Measurements from ENCODE around the gene HEATR5A. TPM values are rescaled to one million over a fixed set of nuclear protein-coding genes. Genes with fewer than 3 reads are reported as not detected.

HEATR5A gene
- total RNA-seq, 2 experiments from 2014 or later: 8.5 to 9.4 TPM

DNA sequence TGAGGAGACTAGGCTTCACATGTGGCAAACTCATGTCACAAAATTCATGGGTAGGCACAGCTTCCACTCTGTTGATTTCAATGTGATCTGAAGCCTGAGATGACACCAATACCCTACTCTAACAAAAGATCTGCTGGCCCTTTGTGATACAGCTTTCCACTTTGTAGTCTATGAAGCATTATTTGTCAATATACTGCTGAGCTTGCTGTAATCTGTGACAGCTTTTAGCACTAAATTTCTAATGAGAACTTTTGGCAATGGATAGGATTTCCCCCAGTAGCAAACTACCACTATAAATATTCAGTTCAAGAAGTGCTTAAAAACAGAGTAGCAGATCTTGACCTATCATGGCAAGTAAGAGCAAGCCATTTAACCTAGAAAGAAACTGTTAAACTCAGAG, 5.6 kb upstream of the HEATR5A start:
- intact Hi-C loops (cut with DNase I, micrococcal nuclease): loop anchor here (10.0 kb wide), 2 partner anchors 151 to 221 kb away; partner anchors contain the start of gene HECTD1 (in 1 of the 2)
- no peaks in the 10 kb centered on the region for H3K9me3 Mint-ChIP-seq (ENCODE audit: low read depth)
- no peaks in the 10 kb centered on the region for H3K27me3 Mint-ChIP-seq
- peaks cover 25% of the 10 kb centered on the region for H3K4me1 Mint-ChIP-seq
- no peak overlapping the region for H3K27ac Mint-ChIP-seq
- H3K4me3 Mint-ChIP-seq: no peak overlapping the region
- ChIA-PET POLR2A (no interaction called here), CTCF (interaction anchor here (1.0 kb wide), 1 partner anchor 24 kb away, joined by 3 read pairs; no protein-coding TSS in a partner anchor)
- DNase-seq: no peak
- peaks cover 3% of the 10 kb centered on the region for H3K36me3 Mint-ChIP-seq (ENCODE audit: low read depth)
- no peak for ATAC-seq

DNA sequence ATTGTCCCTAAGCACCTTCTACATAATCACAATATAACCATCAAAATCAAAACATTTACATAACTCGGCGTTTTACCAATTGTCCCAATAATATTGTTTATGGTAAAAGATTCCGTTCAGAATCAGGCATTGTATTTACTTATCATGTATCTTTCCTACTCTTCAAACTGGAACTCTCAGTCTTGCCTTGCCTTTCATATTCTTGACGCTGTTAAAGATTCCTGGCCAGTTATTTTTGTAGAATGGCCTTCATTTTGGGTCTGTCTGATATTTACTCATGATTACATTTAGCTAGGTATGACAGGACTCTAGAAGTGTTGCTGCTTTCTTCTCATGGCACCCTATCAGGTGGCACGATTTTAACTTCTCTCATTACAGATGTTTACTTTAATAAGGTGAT, 850 bp upstream of the HEATR5A start:
- ChIA-PET POLR2A (interaction anchor here (0.5 to 2.0 kb wide), 3 partner anchors 33 to 256 kb away, joined by 4 to 9 read pairs (median 6); partner anchors contain the start of gene DTD2), CTCF (interaction anchor here (1.0 to 3.0 kb wide), 8 partner anchors 11 to 295 kb away, joined by 3 to 19 read pairs (median 5); partner anchors contain the start of gene DTD2)
- Mint-ChIP-seq H3K27ac (peak overlapping the region; percentile 88), H3K9me3 (ENCODE audit: low read depth) (no peaks in the 10 kb centered on the region), H3K4me1 (peaks cover 25% of the 10 kb centered on the region), H3K4me3 (peak overlapping the region; percentile 94), H3K27me3 (peaks cover 3% of the 10 kb centered on the region), H3K36me3 (ENCODE audit: low read depth) (peaks cover 1% of the 10 kb centered on the region)
- no peak for ATAC-seq
- no peak for DNase-seq
- intact Hi-C loops (cut with DNase I, micrococcal nuclease): loop anchor here (1.0 to 10.0 kb wide), 4 partner anchors 36 to 427 kb away; partner anchors contain the start of genes DTD2 (in 1 of the 2) and HECTD1 (in 1 of the 2)

DNA sequence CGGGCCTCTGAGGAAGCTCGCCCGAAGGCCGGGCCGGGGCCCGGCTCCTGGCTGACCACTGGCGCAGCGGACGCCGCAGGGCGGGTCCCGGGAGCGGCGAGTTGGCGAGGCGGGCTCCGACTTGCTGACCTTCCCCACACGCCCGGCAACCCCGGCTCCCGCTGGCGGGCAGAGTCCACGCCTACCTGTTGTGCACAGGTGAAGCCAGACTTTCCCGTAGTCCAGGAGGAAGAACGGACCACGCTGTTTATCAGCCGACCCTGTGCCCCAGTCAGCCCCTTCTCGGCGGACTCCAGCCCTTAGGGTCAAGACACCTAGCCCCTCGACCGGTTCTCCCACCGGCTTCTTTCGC, 407 bp downstream of the HEATR5A start:
- ChIA-PET POLR2A (interaction anchor here (0.9 to 2.0 kb wide), 5 partner anchors 20 to 213 kb away, joined by 3 to 9 read pairs (median 4); partner anchors contain the start of genes DTD2 and NUBPL), CTCF (interaction anchor here (1.0 to 3.0 kb wide), 12 partner anchors 8 to 294 kb away, joined by 3 to 19 read pairs (median 4); partner anchors contain the start of gene DTD2)
- no peak for ATAC-seq
- H3K27me3 Mint-ChIP-seq: peaks cover 3% of the 10 kb centered on the region
- peaks cover 25% of the 10 kb centered on the region for H3K4me1 Mint-ChIP-seq
- DNase-seq: peak; percentile 23
- peak overlapping the region; percentile 94 for H3K4me3 Mint-ChIP-seq
- H3K9me3 Mint-ChIP-seq (ENCODE audit: low read depth): no peaks in the 10 kb centered on the region
- intact Hi-C loops (cut with DNase I, micrococcal nuclease): loop anchor here (1.0 to 10.0 kb wide), 10 partner anchors 31 to 783 kb away; partner anchors contain the start of genes DTD2 (in 2 of the 2), HECTD1 (in 2 of the 2), NUBPL (in 1 of the 2) and RNU6-8 (in 1 of the 2)
- peaks cover 1% of the 10 kb centered on the region for H3K36me3 Mint-ChIP-seq (ENCODE audit: low read depth)
- H3K27ac Mint-ChIP-seq: no peak overlapping the region

DNA sequence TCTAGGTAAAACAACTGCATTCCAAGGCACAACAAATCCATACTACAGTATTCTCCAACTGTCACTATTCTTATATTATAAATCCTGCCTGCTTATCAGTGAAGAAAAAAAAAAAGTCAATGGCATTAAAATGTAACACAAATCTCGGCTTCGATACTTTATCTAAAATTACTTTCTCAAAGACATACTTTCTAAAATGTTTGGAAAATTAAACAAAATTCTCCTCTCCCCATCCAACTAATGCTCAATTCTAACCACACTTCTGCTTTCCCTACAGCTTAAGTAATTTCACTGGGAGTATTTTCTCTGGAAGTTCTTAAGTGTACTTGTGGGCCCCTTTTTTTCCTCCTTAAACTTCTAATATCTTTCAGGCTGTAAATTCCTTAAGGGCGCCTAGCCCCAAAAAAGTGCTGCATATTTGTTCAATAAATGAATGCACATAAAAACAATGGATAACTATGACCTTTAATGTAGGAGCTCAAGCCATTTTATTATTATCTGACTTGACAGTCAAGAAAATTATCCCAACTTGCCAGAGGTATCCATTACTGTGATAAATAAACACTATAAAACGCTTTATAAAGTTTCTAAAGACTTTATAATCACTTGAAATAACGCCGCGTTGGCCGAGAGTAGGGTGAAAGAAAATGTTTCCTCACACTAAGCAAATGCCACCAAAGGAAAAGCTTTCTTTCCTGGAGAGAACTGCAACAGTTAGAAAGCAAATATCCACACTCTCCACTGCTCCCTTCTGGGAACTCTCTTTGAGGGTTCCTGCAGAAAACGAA, 977 bp downstream of the HEATR5A start:
- ChIA-PET CTCF (interaction anchor here (0.7 to 3.0 kb wide), 6 partner anchors 12 to 43 kb away, joined by 3 to 19 read pairs (median 4); partner anchors contain the start of gene DTD2), POLR2A (interaction anchor here (0.7 to 1.5 kb wide), 3 partner anchors 19 to 213 kb away, joined by 3 to 7 read pairs (median 4); no protein-coding TSS in a partner anchor)
- H3K27me3 Mint-ChIP-seq: peaks cover 3% of the 10 kb centered on the region
- H3K4me1 Mint-ChIP-seq: peaks cover 27% of the 10 kb centered on the region
- peak overlapping the region; percentile 94 for H3K4me3 Mint-ChIP-seq
- DNase-seq (no peak), ATAC-seq (no peak)
- no peaks in the 10 kb centered on the region for H3K9me3 Mint-ChIP-seq (ENCODE audit: low read depth)
- peak overlapping the region; percentile 26 for H3K27ac Mint-ChIP-seq
- intact Hi-C loops (cut with DNase I, micrococcal nuclease): no loop called here
- H3K36me3 Mint-ChIP-seq (ENCODE audit: low read depth): peaks cover 1% of the 10 kb centered on the region

DNA sequence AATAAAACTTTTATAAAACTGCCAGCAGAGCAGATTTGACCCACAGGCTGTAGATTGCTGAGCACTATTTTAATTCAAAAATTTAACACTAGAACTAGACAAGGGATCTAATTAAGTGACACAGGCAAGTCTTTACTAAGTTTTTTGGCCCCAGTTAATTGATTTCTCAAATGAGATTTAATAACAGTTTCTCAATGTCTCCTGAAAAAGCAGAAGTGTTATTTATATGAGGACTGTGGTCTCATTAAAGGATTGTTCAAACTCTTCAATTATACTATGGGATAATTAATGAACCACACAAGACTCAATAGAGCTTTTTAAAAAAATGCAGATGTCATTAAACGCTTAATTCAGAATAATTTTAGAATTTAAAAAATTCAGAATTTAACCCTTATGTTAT, 1.9 kb downstream of the HEATR5A start:
- no peak overlapping the region for H3K27ac Mint-ChIP-seq
- H3K9me3 Mint-ChIP-seq (ENCODE audit: low read depth): no peaks in the 10 kb centered on the region
- H3K36me3 Mint-ChIP-seq (ENCODE audit: low read depth): peaks cover 1% of the 10 kb centered on the region
- CTCF ChIA-PET: interaction anchor here (0.7 to 3.0 kb wide), 5 partner anchors 13 to 585 kb away, joined by 3 to 19 read pairs (median 3); no protein-coding TSS in a partner anchor
- POLR2A ChIA-PET: interaction anchor here (0.6 to 0.7 kb wide), 2 partner anchors 25 to 28 kb away, joined by 3 to 7 read pairs; no protein-coding TSS in a partner anchor
- intact Hi-C loops (cut with DNase I, micrococcal nuclease): no loop called here
- ATAC-seq: no peak
- DNase-seq: no peak
- H3K4me1 Mint-ChIP-seq: peaks cover 33% of the 10 kb centered on the region
- H3K27me3 Mint-ChIP-seq: peaks cover 3% of the 10 kb centered on the region
- no peak overlapping the region for H3K4me3 Mint-ChIP-seq

DNA sequence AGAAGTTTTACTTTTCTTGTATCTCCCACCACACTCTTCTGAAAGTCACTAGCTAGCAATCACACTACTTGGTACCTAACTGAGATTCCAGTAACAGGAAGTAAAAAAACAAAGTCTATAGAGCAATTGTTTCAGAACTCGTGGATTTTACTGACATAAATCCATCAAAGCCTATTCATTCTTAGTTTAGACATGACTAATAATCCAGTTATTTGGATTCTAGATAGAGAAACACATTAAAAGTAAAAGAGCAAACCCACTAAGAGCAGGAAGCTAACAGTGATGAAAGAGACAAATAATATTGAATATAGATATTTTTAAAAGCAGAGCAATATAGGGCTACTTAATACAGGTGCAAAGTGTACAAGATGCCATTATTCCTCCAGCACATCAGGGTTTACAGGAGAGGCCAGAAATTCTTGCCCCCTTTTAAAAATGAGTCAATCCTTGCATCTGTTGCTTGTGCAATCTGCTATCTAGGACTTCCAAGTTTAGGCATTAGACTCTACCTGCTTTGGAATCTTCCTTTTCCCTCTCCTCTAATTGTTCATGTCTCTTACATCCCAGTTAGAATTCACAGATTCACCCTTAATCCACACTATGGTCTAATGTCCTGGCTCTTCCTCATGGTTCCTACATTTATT, 6.0 kb downstream of the HEATR5A start:
- intact Hi-C loops (cut with DNase I, micrococcal nuclease): no loop called here
- ChIA-PET CTCF (no interaction called here), POLR2A (no interaction called here)
- H3K36me3 Mint-ChIP-seq (ENCODE audit: low read depth): peaks cover 1% of the 10 kb centered on the region
- no peak overlapping the region for H3K27ac Mint-ChIP-seq
- peaks cover 2% of the 10 kb centered on the region for H3K27me3 Mint-ChIP-seq
- H3K4me1 Mint-ChIP-seq: peaks cover 19% of the 10 kb centered on the region
- ATAC-seq (peak; percentile 49), DNase-seq (no peak)
- H3K4me3 Mint-ChIP-seq: no peak overlapping the region
- H3K9me3 Mint-ChIP-seq (ENCODE audit: low read depth): no peaks in the 10 kb centered on the region

DNA sequence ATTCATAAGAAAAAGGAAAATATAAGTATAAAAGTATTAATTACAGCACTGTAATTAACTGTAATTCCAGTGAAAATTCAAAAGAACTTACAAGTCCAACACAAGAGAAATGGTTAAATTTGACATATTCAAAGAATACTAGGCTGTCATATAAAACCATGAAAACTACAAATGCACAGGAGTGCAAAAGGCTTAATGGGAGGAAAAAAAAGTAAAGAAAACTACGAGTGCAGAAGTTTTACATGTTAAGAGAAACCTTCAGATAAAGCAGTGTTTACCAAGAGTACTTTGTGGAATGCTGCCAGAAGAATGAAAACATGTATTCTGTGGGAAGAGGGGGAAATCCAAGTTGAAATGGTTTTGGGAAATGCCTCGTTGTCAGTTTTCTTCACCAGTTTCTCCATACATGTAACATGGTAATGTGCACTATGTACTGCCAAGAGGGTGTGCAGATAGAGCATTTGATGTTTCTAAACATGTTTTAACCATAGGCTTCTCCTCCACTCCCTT, 9.1 kb downstream of the HEATR5A start:
- intact Hi-C loops (cut with DNase I, micrococcal nuclease): no loop called here
- no peaks in the 10 kb centered on the region for H3K9me3 Mint-ChIP-seq (ENCODE audit: low read depth)
- ChIA-PET POLR2A (no interaction called here), CTCF (interaction anchor here (1.6 kb wide), 1 partner anchor 9 kb away, joined by 5 read pairs; the partner anchor contains the start of gene HEATR5A)
- H3K27ac Mint-ChIP-seq: no peak overlapping the region
- peaks cover 11% of the 10 kb centered on the region for H3K4me1 Mint-ChIP-seq
- no peaks in the 10 kb centered on the region for H3K36me3 Mint-ChIP-seq (ENCODE audit: low read depth)
- ATAC-seq: no peak
- H3K4me3 Mint-ChIP-seq: no peak overlapping the region
- no peaks in the 10 kb centered on the region for H3K27me3 Mint-ChIP-seq
- DNase-seq: no peak

DNA sequence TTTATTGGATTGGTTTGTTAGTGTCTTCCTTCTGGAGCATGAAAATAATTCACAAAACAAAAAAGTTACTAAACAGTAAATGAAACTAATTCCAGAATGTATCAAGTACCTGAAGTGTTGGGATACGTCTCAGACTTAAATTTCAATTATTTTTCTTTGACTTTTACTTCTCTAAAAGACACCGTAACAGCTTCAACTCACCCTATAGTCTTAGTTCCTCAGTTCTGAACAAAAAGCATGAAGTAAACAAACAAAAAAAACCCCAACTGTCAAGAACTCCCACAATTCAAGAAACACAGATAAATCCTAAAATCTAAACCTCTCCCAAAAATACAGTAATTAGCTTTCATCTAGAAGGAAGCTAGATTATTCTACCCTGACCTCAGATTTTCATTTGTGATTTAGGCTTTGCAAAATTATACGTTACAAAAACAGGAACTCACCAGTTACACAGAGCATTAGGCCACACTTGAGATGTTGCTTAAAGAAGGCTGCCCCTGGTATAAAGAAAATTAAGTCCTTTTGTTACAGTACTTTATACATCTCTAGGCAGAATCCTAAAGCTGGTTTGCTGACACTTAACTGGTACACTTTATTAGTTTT, 10.2 kb downstream of the HEATR5A start:
- intact Hi-C loops (cut with DNase I, micrococcal nuclease): no loop called here
- Mint-ChIP-seq H3K9me3 (ENCODE audit: low read depth) (no peaks in the 10 kb centered on the region), H3K27me3 (no peaks in the 10 kb centered on the region), H3K27ac (no peak overlapping the region), H3K36me3 (ENCODE audit: low read depth) (no peaks in the 10 kb centered on the region), H3K4me1 (peaks cover 11% of the 10 kb centered on the region), H3K4me3 (no peak overlapping the region)
- POLR2A ChIA-PET: no interaction called here
- no peak for DNase-seq
- CTCF ChIA-PET: interaction anchor here (1.0 to 1.6 kb wide), 2 partner anchors 11 to 40 kb away, joined by 5 to 6 read pairs; partner anchors contain the start of gene HEATR5A
- ATAC-seq: no peak

DNA sequence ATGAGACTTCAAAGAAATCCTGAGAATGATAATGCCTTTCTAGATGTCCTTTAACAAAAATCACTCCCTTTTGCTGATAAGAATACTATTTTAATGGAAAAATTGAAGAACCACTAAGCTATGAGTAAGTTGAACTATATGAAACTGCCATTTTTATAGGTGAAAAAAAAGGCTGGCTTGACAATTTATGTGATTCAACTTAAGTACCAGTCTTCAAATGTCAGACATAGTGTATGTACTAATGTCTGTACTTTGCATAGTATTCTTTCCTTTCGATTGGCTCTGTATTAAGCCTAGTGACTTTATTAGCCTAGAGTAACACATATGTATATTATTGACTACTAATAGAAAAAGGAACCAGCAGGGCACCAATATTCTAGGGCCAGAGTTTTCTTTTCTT, 11.9 kb downstream of the HEATR5A start:
- DNase-seq (no peak), ATAC-seq (peak; percentile 49)
- no peaks in the 10 kb centered on the region for H3K9me3 Mint-ChIP-seq (ENCODE audit: low read depth)
- POLR2A ChIA-PET: no interaction called here
- CTCF ChIA-PET: interaction anchor here (0.7 kb wide), 1 partner anchor 19 kb away, joined by 3 read pairs; no protein-coding TSS in a partner anchor
- peaks cover 3% of the 10 kb centered on the region for H3K4me1 Mint-ChIP-seq
- H3K27ac Mint-ChIP-seq: no peak overlapping the region
- intact Hi-C loops (cut with DNase I, micrococcal nuclease): no loop called here
- H3K27me3 Mint-ChIP-seq: no peaks in the 10 kb centered on the region
- no peaks in the 10 kb centered on the region for H3K36me3 Mint-ChIP-seq (ENCODE audit: low read depth)
- H3K4me3 Mint-ChIP-seq: no peak overlapping the region

DNA sequence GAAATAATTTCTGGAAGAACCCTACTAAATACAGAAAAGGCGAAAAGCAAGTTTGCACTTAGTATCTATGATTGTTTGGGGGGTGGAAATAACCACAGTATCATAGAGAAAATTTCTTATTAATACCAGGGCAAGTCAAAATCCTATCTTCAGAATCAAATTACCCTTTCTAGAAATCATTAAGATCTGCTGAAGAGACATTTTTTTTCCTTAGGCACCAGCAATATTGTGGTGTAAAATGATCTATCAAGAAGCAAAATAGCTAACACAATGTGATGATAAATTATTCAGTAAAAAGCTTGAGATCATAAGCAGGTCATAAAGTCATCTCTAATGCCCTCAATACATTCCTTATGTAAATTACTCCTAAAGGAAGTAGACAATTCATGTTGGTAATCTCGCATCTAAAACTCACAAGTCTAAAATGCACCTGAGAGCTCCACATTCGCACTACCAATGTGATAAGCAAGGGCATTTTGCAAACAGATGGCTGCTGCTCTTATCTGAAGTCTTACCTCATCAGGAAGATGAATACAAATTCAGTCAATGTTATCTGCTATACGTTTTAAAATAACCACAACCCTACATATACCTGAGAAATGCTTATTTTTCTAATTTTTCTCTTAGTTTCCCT, 14.6 kb downstream of the HEATR5A start:
- Mint-ChIP-seq H3K27me3 (no peaks in the 10 kb centered on the region), H3K36me3 (ENCODE audit: low read depth) (peaks cover 6% of the 10 kb centered on the region), H3K27ac (no peak overlapping the region), H3K9me3 (ENCODE audit: low read depth) (no peaks in the 10 kb centered on the region), H3K4me1 (peaks cover 6% of the 10 kb centered on the region), H3K4me3 (no peak overlapping the region)
- CTCF ChIA-PET: interaction anchor here (1.2 kb wide), 1 partner anchor 15 kb away, joined by 5 read pairs; the partner anchor contains the start of gene HEATR5A
- intact Hi-C loops (cut with DNase I, micrococcal nuclease): no loop called here
- DNase-seq (no peak), ATAC-seq (no peak)
- POLR2A ChIA-PET: no interaction called here
